Ishikawa (cell line): ENCODE data around the gene AFMID.

ENCODE experiments used
- CEBPB ChIP-seq: IDR thresholded peaks from 2 replicates; pipeline ENCODE4 v1.6.1; 2012
- CREB1 ChIP-seq: IDR thresholded peaks from 2 replicates; pipeline ENCODE4 v1.6.1; 2012; ENCODE audit warnings: low read depth
- EGR1 ChIP-seq: IDR thresholded peaks from 2 replicates; pipeline ENCODE4 v1.6.1; 2012
- EP300 ChIP-seq: IDR thresholded peaks from 2 replicates; pipeline ENCODE4 v1.6.1; 2012; ENCODE audit warnings: borderline replicate concordance
- FOXM1 ChIP-seq: IDR thresholded peaks from 2 replicates; pipeline ENCODE4 v1.6.1; 2012; ENCODE audit warnings: low read depth, borderline replicate concordance
- NFIC ChIP-seq: IDR thresholded peaks from 2 replicates; pipeline ENCODE4 v1.6.1; 2012
- RAD21 ChIP-seq: IDR thresholded peaks from 2 replicates; pipeline ENCODE4 v1.6.1; 2012; ENCODE audit warnings: low read depth
- TAF1 ChIP-seq: IDR thresholded peaks from 2 replicates; pipeline ENCODE4 v1.6.1; 2012; ENCODE audit warnings: low read depth, mild to moderate bottlenecking
- TCF12 ChIP-seq: IDR thresholded peaks from 2 replicates; pipeline ENCODE4 v1.6.1; 2012; ENCODE audit warnings: low read depth
- TEAD4 ChIP-seq: IDR thresholded peaks from 2 replicates; pipeline ENCODE4 v1.6.1; 2012
- YY1 ChIP-seq: IDR thresholded peaks from 2 replicates; pipeline ENCODE4 v1.6.1; 2012; ENCODE audit warnings: low read depth
- ZBTB7A ChIP-seq: IDR thresholded peaks from 2 replicates; pipeline ENCODE4 v1.6.1; 2012; ENCODE audit warnings: low read depth
- TF ChIP-seq, protein P1 (sequence below): IDR thresholded peaks from 2 replicates; pipeline ENCODE4 v1.6.1; 2012
- TF ChIP-seq, protein P2 (sequence below): IDR thresholded peaks from 2 replicates; pipeline ENCODE4 v1.6.1; 2012; ENCODE audit warnings: low read depth, mild to moderate bottlenecking
- TF ChIP-seq, protein P3 (sequence below): IDR thresholded peaks from 2 replicates; pipeline ENCODE4 v1.6.1; 2012

AFMID gene

DNA sequence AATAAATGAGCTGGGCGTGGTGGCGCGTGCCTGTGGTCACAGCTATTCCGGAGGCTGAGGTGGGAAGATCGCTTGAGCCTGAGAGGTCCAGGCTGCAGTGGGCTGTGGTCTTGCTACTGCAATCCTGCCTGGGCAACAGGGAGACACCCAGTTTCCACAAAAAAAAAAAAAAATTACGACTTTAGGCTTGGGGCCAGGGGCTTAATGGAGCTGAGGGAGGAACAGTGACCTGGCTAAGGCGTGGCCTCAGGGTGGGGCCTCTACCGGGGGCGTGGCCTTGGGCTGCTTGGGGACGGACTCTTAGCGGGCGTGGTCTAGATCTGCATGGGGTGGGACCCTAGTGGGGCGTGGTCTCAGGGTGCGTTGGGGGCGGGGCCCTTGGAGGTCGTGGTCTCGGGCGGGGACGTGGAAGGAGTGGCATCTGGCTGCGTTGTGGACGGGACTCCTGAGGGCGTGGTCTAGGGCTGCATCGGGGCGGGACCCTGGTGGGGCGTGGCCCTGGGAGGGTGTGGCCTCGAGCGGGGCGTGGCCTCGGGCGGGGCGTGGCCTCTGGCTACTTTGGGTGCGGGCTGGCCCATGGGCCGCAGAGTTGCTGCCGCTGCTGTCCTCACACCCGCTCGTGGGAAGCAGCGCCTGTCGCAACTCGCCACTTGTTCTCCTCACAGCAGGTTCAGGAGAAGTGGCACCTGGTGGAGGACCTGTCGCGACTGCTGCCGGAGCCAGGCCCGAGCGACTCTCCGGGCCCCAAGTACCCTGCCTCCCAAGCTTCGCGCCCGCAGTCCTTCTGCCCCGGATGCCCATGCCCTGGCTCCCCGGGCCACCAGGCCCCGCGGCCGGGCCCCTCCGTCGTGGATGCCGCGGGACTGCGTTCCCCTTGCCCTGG is 46.8 kb upstream of the AFMID start:
- TF ChIP-seq ZBTB7A (0 out of 2 replicates have a peak, but pooled peaks have one; percentile 37), RAD21 (no peak), TAF1 (peak; percentile 59), NFIC (peak; percentile 41; the same call in 1 of the 2 replicates)
- TF ChIP-seq, protein P1, sequence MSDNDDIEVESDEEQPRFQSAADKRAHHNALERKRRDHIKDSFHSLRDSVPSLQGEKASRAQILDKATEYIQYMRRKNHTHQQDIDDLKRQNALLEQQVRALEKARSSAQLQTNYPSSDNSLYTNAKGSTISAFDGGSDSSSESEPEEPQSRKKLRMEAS = peak; percentile 29; the same call in 1 of the 2 replicates

DNA sequence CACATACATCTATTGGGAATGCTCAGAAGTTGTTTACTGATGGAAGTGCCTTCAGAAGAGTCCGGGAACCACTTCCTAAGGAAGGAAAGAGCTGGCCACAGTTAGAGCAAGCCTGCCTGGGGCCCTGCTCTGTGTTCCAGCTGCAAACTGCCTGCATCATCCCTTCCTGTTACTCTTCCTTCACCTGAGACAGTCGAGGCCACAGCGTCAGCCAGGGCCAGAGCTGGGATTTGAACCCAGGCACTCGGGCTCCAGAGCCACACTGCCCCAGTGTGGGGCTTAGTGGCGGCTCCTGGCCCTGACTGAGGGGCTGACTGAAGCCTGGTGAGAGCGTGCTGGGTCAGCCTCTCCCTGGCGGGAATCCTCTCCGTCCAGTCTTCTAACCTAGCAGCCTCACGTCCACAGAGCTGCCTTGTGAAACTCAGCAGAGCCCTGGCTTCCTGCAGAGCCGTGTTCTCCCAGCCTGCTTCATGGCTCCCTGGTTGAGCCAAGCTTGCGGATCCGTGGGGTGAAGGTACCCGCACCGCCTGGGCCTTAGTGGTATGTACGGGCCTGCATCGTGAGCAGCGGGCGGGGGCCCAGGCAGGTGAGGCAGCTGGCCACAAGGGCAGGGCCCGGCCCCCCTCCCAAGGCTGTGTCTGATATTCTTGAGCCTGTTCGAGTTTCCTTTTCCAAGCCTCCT is 45.6 kb upstream of the AFMID start:
- TF ChIP-seq, protein P2, sequence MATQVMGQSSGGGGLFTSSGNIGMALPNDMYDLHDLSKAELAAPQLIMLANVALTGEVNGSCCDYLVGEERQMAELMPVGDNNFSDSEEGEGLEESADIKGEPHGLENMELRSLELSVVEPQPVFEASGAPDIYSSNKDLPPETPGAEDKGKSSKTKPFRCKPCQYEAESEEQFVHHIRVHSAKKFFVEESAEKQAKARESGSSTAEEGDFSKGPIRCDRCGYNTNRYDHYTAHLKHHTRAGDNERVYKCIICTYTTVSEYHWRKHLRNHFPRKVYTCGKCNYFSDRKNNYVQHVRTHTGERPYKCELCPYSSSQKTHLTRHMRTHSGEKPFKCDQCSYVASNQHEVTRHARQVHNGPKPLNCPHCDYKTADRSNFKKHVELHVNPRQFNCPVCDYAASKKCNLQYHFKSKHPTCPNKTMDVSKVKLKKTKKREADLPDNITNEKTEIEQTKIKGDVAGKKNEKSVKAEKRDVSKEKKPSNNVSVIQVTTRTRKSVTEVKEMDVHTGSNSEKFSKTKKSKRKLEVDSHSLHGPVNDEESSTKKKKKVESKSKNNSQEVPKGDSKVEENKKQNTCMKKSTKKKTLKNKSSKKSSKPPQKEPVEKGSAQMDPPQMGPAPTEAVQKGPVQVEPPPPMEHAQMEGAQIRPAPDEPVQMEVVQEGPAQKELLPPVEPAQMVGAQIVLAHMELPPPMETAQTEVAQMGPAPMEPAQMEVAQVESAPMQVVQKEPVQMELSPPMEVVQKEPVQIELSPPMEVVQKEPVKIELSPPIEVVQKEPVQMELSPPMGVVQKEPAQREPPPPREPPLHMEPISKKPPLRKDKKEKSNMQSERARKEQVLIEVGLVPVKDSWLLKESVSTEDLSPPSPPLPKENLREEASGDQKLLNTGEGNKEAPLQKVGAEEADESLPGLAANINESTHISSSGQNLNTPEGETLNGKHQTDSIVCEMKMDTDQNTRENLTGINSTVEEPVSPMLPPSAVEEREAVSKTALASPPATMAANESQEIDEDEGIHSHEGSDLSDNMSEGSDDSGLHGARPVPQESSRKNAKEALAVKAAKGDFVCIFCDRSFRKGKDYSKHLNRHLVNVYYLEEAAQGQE = no peak
- TF ChIP-seq FOXM1 = no peak
- no peak for TF ChIP-seq TAF1
- no peak for TF ChIP-seq YY1
- no peak for TF ChIP-seq CREB1
- TF ChIP-seq RAD21 = no peak
- TF ChIP-seq TCF12 = no peak

DNA sequence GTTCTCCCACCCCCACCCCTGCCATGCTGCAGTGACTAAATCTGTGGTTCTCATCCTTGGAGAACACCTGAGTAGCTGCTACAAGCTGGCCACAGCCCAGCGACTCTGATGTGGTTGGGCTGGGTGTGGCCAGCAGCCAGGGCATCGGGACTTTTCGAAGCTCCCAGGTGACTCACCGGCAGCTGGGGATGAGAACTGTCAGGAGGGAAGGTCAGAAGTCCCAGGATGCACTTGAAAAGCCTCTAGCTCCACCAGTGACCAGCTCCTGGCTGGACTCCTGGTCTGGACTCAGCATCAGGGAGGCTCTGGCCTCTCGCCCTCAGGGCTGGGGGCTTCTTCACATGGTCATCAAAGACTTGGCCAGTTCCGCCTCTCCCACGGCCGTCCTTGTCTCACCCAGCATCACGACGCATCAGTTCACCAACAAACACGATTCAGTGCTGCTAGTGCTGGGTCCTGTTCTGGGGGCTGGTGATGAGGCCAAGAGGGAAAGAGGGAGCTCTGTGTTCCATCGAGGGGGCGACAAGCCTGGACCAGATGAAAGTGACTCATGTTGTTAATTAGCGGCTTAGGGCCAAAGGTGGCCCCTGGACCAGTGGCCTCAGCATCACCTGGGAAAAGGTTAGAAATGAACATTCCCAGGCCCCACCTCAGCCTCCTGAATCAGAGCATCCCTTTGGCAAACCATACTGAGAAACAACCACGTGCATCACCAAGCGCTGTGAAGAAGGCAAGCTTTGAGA is 44.9 kb upstream of the AFMID start:
- peak; percentile 25; the same call in 1 of the 2 replicates for TF ChIP-seq EP300
- 0 out of 2 replicates have a peak, but pooled peaks have one; percentile 15 for TF ChIP-seq YY1
- TF ChIP-seq, protein P1 = peak; percentile 52; the same call in 1 of the 2 replicates
- TF ChIP-seq NFIC = peak; percentile 57
- 0 out of 2 replicates have a peak, but pooled peaks have one; percentile 19 for TF ChIP-seq TCF12
- TF ChIP-seq CREB1 = no peak
- TF ChIP-seq FOXM1 = no peak
- TF ChIP-seq TAF1 = no peak

DNA sequence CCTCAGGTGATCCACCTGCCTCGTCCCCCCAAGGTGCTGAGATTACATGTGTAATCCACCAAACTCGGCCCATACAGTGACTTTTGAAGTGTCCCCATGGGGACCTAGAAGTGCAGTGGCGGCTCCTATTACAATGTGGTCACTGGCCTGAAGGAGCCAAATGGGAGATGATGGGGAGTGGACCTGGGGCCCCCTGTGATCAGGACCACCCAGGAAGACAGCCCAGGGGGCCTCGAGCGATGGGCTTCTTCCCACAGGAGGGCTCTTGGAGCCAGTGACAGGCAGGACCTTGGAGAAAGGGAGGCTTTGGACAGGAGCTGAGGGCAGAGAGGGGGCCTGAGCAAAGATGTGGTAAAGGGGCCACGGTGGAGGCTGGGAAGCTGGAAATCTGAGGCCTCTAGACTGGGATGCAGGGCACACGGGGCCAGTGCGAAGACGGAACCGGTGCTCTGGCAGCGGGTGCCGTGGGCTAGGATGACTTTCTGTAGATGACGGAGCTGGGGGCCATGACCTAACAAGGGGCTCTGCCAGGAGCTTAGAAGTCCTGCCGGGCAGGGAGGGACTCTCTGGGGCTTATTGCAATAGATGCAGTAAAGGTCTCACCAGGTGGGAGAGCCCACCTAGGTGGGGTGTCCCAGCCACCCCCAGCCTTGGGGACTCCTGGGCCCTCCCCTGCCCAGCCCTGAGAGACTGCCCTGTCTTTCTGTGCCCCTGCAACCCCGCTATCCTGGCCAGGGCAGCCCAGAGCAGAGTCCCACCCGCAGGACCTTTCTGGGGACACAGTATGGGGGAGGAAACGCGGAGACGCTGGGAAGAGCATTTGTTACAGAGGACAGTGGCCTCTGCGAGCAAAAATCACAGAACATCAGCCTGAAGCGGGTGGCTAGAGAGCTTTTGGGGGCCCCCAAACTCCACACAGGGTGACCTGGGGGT is 43.7 kb upstream of the AFMID start:
- no peak for TF ChIP-seq ZBTB7A
- TF ChIP-seq, protein P1 = no peak
- TF ChIP-seq RAD21 = no peak

DNA sequence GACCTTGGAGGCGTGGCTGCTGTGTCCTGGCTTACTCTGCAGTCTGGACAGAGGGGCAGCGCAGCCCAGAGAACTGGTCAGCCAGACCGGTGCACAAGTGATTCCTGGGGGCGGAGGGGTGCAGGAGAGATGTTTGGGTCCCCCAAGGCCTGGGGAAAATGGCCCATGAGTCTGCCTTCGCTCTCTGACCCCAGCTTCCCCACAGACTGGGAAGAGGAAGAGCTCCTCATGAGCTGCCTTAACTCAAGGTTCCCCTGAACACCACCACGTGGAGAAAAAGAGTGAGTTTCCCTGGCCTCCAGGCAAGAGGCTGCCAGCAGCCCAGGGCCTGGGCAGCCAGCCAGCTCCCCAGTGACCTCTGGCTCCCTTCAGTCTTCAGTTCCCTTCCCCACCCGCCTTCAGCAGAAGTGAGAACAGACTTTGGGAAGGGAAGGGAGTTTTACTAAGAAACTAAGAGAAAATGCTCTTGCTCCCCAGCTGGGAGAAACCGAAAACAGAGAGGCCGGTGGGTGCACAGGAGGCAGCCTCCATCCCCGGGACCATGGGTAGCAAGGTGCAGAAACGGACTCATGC is 42.9 kb upstream of the AFMID start:
- TF ChIP-seq, protein P1 = peak; percentile 80
- TF ChIP-seq NFIC (peak; percentile 68), TEAD4 (no peak)

DNA sequence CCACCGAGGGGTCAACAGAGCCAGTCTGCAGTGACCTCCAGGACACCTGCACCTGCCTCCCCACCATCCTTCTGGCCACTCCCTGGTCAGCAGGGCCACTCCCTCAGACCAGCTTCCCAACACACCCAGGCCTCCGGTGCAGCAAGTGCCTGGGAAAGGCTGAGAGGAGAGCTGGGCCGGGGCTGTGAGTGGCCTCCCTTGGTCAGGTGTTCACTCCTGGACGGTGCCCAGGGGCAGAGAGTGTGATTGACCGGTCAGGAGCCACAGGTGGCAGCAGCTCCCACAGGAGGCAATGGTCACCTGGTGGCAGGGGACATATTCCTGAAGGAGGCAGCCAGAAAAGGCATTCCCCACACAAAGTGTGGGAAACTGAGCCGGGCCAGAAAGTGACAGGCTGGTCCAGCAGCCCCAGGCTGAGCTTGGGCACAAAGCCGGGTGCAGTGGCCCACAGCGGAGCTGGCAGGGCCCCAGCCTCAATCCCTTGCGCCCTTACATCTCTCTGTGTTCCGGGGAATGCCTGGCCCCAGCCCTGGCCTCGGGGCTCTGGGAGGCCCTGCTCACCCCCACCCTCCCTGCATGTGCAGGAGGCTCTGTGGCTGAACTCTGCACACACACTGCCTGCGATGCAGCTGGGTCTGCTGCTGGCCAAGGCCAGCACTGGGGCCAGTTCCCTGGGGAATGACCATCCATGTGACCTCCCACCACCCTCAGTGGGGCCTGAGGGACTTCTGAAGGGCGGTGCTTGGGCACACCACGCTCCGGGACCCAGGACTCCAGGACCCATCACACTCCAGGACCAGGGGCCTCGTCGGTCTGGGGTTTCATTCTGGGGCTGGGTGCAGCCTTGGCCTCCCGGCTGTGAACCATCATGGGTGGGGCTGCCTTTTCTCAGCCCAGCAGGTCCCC is 42.2 kb upstream of the AFMID start:
- TF ChIP-seq, protein P1 = no peak; the same call in 1 of the 2 replicates
- TF ChIP-seq TCF12 (peak; percentile 67; the same call in 1 of the 2 replicates), CREB1 (no peak), EGR1 (no peak), NFIC (peak; percentile 59; the same call in 1 of the 2 replicates), YY1 (no peak), TAF1 (no peak), TEAD4 (no peak; the same call in 1 of the 2 replicates), FOXM1 (no peak), ZBTB7A (no peak), RAD21 (no peak), CEBPB (no peak), EP300 (peak; percentile 39; the same call in 1 of the 2 replicates)
- TF ChIP-seq, protein P3, sequence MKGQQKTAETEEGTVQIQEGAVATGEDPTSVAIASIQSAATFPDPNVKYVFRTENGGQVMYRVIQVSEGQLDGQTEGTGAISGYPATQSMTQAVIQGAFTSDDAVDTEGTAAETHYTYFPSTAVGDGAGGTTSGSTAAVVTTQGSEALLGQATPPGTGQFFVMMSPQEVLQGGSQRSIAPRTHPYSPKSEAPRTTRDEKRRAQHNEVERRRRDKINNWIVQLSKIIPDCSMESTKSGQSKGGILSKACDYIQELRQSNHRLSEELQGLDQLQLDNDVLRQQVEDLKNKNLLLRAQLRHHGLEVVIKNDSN = peak; percentile 80
- TF ChIP-seq, protein P2 = no peak
